Activated CD8-positive, alpha-beta memory T cell treated with anti-CD3 and anti-CD28 coated beads for 48 hours (primary cell): ENCODE results near the gene C2orf42.
"Not testable (repeated sequence)": the region's sequence is repeated elsewhere in the genome, so short reads cannot be mapped to it uniquely, and the experiment has no call there.

Experiments
- DNase-seq, 3 experiments: peaks; one replicate each; pipeline ENCODE4 v3.0.0-alpha.2; 2020; ENCODE audit warnings: low read depth in 2 of 3, low spot score in 2 of 3

C2orf42 gene

DNA sequence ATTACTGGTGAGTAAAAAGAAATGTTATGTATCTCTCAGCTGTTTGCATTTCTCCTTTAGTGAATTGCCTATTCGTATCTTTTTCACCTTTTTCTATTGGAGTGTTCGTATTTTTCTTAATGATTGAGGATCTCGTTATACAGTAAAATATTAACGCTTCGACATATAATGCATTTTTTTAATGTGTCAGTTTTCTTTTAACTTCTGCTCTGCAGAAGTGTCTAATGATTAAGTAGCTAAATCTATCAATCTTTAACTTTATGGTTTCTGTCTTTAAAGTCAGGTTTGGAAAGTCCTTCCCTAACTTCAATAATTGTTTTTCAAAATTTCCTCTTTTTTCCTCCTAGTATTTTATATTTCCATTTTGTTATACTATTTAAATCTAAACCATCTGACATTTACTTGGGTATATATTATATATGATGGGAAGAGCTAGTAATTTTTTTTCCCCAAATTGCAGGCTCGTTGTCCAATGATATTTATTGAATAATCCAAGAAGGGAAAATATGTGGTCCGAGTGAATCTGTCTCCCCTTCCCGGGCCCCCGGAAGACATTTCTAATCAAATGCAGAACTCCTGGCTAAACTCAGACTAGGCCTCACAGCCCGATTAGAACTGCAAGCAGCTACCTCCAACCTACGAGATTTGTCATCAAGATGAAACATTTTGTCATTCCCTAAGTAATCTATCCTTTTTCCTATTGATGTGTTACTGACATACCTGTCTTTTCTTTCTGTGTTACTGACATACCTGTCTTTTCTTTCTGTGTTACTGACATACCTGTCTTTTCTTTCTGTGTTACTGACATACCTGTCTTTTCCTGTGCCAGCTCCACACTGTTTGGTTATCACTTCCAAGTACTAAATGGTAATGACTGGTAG is 86.3 kb downstream of the C2orf42 start:
- DNase-seq, result no peak

DNA sequence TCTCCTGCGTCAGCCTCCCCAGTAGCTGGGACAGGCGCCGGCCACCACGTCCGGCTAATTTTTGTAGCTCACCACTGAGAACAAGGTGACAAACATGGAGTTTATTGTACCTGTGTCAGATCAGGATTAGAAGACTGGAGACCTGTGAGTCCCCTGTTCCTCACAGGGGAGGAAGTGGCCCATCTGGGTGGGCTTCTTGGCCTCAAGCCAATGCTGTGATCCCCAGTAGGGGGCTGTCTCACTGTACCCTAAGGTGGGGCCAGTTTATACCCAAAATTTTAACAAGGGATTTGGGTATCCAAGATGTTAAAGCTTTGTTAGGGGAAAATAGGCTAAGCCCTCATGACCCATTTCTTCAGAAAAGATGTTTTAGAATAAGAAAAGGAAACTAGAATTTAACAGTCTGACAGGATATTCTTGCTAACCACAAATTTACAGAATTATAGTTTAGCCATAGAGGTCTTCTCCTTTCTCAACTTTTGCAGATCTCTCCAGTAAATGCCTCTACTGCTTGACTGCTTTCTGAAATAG is 87.2 kb downstream of the C2orf42 start:
- no peak for DNase-seq

DNA sequence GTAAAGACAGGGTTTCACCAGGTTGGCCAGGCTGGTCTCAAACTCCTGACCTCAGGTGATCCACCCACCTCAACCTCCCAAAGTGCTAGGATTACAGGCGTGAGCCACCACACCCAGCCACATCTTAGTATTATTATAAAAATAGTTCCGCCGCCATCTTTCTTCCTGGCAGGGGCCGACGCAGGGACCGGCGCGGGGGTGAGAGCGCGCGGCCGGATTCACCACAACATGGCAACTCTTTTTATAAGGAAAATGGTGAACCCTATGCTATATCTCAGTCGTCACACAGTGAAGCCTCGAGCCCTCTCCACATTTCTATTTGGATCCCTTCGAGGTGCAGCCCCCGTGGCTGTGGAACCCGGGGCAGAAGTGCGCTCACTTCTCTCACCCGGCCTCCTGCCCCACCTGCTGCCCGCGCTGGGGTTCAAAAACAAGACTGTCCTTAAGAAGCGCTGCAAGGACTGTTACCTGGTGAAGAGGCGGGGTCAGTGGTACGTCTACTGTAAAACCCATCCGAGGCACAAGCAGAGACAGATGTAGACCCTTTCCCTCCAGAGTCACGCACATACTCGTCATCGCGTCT is 88.4 kb downstream of the C2orf42 start:
- DNase-seq, result not testable (repeated sequence)

DNA sequence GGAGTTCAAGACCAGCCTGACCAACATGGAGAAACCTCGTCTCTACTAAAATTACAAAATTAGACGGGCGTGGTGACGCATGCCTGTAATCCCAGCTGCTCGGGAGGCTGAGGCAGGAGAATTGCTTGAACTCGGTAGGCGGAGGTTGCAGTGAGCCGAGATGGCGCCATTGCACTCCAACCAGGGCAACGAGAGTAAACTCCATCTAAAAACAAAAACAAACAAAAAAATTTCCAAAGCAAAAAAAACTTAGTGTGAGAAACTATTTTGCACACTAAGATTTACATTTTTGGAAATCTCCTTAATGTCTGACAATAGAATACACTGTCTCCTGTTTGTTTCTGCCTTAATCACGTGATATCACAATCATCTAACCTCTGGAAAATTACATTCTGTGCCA is 89.1 kb downstream of the C2orf42 start:
- DNase-seq, result not testable (repeated sequence)

DNA sequence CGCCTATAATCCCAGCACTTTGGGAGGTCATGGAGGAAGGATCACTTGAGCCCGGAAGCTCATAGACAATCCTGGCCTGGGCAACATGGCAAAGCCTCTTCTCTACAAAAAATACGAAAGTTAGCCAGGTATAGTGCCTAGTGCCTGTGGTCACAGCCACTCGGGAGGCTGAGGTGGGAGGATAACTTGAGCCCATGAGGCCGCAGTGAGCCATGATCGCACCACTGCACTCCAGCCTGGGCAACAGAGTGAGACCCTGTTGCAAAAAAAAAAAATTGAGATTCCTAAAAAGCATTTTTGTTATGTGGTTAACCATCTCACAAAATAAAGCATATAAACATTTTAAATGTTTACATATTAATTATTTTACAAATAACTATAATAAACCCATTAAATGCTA is 89.6 kb downstream of the C2orf42 start:
- DNase-seq, result no peak
